Naive B cell (primary cell): ENCODE measurements around the gene ZP3. TPM values are rescaled to one million over a fixed set of nuclear protein-coding genes. Genes with fewer than 3 reads are reported as not detected.
"Not testable (repeated sequence)": the region's sequence is repeated elsewhere in the genome, so short reads cannot be mapped to it uniquely, and the experiment has no call there.

Experiments used
- ATAC-seq, 2 donors: fragments of 150-1000 bp; cut with Tn5 transposase; 2 replicates each; pipeline ENCODE4 v1.10.0; 2021; ENCODE audit warnings: low read depth in 2 of 2, mild to moderate bottlenecking in 2 of 2, moderate library complexity in 2 of 2
- DNase-seq: peaks from one replicate; pipeline ENCODE4 v3.0.0; 2022
- H3K27ac Mint-ChIP-seq, 6 donors: one replicate each; pipeline ENCODE4 v1.8.0; 2020 to 2022; ENCODE audit warnings: mild to moderate bottlenecking in 6 of 6, mixed read lengths in 6 of 6, moderate library complexity in 5 of 6, inconsistent platforms in 2 of 6
- H3K27me3 Mint-ChIP-seq, 3 donors: one replicate each; pipeline ENCODE4 v1.8.0; 2021 to 2022; ENCODE audit warnings: mixed read lengths in 3 of 3, mild to moderate bottlenecking in 1 of 3
- H3K36me3 Mint-ChIP-seq, 2 donors: one replicate each; pipeline ENCODE4 v1.8.0; 2020 to 2022; ENCODE audit warnings: mixed read lengths in 2 of 2, inconsistent platforms in 1 of 2, mild to moderate bottlenecking in 1 of 2
- H3K4me1 Mint-ChIP-seq, 3 donors: one replicate each; pipeline ENCODE4 v1.8.0; 2020 to 2022; ENCODE audit warnings: mixed read lengths in 3 of 3, inconsistent platforms in 1 of 3, mild to moderate bottlenecking in 1 of 3, moderate library complexity in 1 of 3
- H3K4me3 Mint-ChIP-seq, 8 donors: one replicate each; pipeline ENCODE4 v1.8.0; 2020 to 2022; ENCODE audit warnings: mild to moderate bottlenecking in 8 of 8, mixed read lengths in 8 of 8, moderate library complexity in 8 of 8, inconsistent platforms in 2 of 8
- H3K9me3 Mint-ChIP-seq, 7 donors: one replicate each; pipeline ENCODE4 v1.8.0; 2020 to 2022; ENCODE audit warnings: mixed read lengths in 7 of 7, mild to moderate bottlenecking in 5 of 7, inconsistent platforms in 2 of 7, moderate library complexity in 1 of 7
- polyA plus RNA-seq, 6 donors: library from polyadenylated mRNA; unstranded; fragments of 300-500 nt; fragmentation: Illumina TruSeq; gene quantifications; one replicate each; pipeline ENCODE4 v1.2.3, GENCODE V29; 2021; ENCODE audit warnings: low read depth in 6 of 6

The ZP3 gene
- polyA plus RNA-seq, 6 donors from 2014 or later = 0.29 to 4.6 (median 4.0) TPM

DNA sequence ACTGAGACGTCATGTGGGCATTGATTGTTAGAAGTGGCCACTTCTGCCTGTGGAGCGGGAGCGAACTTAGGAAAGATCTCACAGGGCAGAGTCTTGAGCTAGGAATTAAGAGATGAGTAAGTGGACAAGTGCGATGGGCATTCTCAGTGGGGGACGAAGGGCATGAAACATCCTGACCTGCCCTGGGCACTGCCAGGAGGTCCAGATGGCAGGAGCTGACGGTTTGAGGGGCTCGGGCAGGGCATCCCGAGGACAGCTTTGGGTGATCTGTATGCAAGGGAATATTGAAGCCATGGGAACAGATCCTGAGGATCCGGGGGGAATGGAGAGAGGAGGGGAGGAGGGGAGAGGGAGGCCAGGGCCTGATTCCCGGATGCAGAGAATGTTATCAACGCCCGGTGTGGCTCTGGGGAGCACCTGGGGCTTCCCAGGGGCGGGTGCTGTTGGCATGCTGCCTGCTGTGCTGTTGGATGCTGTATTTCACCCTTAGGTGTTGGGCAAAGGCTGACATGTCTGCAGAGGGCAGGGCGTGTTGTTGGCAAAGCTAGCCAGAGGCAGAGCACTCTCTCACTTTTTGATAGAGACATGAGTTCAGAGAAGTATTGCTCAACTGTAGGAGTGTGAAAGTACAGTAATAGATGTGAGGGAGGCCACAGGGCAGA, 43.1 kb downstream of the ZP3 start:
- not testable (repeated sequence) for H3K27me3 Mint-ChIP-seq, H3K36me3 Mint-ChIP-seq, H3K4me1 Mint-ChIP-seq, ATAC-seq, DNase-seq, H3K9me3 Mint-ChIP-seq, H3K4me3 Mint-ChIP-seq
- H3K27ac Mint-ChIP-seq = peak overlapping the region in 1 of 6 donors; percentile 72

DNA sequence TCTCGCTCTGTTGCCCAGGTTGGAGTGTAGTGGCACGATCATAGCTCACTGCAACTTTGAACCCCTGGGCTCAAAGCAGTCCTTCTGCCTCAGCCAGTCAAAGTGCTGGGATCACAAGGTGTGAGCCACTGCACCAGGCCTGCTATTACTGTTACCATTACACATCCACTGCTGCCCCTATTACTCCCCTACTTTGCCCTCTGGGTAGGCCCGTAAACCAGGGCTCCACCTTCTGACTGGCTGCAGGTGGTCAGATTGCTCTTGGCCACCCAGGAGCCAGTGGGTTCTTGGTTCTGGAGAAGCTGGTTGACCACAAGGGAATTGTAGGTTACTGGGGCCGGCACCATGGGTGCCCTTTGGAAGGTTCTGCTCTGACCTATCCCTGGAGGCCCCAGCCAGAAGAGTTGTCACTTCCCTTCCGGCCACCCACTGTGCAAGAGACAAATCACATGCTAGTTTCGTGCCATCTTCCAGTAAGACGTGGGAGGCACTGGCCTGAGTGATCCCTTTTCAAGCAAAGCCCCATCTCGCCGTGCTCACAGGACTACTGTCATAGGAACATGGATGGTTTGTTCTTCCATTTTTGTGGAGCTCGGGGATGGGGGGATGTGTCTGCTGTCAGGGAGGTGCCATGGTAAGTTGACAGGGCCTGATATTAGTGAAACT, 46.9 kb downstream of the ZP3 start:
- H3K36me3 Mint-ChIP-seq, H3K4me1 Mint-ChIP-seq, DNase-seq, H3K27ac Mint-ChIP-seq, H3K27me3 Mint-ChIP-seq, H3K4me3 Mint-ChIP-seq, ATAC-seq, H3K9me3 Mint-ChIP-seq: not testable (repeated sequence)

DNA sequence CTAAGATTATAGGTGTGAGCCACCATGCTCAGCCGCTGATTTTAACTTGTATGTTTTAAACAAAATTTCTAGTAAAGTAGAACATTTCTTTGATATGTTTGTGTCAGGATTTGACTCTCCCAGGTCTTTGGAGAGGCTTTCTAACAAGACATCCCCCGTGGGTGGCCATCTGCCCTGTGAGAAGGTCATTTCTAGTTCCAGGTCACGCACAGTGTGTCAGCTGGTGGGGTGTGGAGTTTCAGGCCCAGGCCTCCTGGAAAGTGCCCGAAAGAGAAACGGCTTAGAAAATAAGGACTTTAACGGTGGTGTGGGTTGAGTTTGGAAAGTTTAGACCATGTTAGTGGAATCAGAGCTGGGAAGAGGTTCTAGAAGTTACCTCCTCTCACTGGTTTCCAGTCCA, 48.3 kb downstream of the ZP3 start:
- H3K27ac Mint-ChIP-seq, H3K36me3 Mint-ChIP-seq, H3K27me3 Mint-ChIP-seq, H3K9me3 Mint-ChIP-seq, DNase-seq, H3K4me3 Mint-ChIP-seq, ATAC-seq, H3K4me1 Mint-ChIP-seq: not testable (repeated sequence)

DNA sequence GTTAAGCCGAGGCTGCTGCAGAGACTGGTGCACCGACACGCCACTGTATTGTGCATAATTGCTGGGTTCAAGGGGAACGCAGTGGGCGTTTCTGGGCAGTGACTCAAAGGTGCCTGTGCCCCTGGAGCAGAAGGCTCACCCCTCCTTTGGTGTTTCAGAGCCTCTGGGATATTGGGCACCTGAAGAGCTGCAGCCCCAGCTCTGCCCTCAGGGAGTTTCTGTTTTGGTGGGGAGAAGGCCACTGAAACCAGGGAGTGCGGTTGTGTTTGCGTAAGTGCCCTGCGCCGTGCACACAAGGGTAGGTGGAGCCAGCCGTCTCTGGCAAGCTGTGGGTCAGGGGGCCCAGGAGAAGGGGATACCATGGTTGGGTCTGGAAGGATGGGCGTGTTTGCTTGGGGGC, 51.5 kb downstream of the ZP3 start:
- H3K27ac Mint-ChIP-seq = not testable (repeated sequence)

DNA sequence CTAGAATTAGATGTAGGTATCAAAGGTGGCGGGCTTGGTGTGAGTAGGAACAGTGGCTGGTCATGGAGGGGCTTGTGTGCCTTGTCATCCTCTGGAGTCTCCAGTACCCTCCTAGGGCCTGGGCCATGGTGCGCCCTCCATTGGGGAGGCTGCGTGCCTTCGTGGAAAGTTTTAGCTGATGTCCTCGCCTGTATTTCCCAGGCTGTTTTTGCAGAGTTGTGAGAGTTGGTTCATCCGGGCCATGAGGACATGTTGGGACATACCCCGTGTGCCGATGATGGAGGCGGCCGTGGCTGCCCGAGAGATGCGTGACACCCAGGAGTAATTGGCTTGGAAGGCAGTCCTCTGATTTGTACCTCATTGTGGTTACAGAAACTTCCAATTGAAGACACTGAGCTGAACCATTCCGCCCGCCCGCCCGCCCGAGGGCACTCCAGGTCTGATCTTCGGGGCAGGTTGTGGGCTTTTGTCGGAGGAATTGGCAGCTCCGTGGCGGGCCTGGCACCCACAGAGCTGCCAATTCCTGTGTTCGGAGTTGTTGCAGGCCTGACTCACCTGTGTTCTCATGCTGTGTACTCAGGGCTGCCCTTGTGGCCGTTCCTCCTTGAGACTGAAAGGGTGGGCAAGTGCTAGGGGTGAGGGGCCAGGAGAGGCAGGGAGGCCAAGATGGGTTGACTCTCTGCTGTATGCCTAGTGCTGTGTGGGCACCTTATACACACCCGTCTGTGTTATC, 52.2 kb downstream of the ZP3 start:
- H3K27me3 Mint-ChIP-seq, H3K27ac Mint-ChIP-seq, H3K9me3 Mint-ChIP-seq, H3K36me3 Mint-ChIP-seq, H3K4me1 Mint-ChIP-seq, ATAC-seq, H3K4me3 Mint-ChIP-seq, DNase-seq: not testable (repeated sequence)

More for the DNA sequence above, 51.5 kb downstream of the ZP3 start:
- DNase-seq, H3K36me3 Mint-ChIP-seq, H3K9me3 Mint-ChIP-seq, H3K27me3 Mint-ChIP-seq, H3K4me3 Mint-ChIP-seq, H3K4me1 Mint-ChIP-seq, ATAC-seq: not testable (repeated sequence)

DNA sequence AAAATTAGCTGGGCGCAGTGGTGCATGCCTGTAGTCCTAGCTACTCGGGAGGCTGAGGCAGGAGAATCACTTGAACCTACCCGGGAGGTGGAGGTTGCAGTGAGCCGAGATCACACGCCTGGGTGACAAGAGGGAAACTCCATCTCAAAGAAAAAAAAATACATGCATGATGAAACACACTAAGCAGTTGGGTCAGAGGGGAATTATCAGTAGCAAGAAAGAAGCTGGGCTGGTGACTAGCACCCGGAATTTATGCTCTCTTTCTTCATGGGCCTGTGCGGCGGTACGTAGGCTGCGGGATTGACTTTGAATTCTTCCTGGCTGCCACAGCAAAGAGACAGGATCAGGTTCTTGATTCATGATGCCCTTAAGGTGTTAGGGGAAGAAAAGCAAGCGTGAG, 54.9 kb downstream of the ZP3 start:
- H3K9me3 Mint-ChIP-seq, H3K4me1 Mint-ChIP-seq, H3K27me3 Mint-ChIP-seq, DNase-seq, H3K36me3 Mint-ChIP-seq, H3K4me3 Mint-ChIP-seq, ATAC-seq, H3K27ac Mint-ChIP-seq: not testable (repeated sequence)

DNA sequence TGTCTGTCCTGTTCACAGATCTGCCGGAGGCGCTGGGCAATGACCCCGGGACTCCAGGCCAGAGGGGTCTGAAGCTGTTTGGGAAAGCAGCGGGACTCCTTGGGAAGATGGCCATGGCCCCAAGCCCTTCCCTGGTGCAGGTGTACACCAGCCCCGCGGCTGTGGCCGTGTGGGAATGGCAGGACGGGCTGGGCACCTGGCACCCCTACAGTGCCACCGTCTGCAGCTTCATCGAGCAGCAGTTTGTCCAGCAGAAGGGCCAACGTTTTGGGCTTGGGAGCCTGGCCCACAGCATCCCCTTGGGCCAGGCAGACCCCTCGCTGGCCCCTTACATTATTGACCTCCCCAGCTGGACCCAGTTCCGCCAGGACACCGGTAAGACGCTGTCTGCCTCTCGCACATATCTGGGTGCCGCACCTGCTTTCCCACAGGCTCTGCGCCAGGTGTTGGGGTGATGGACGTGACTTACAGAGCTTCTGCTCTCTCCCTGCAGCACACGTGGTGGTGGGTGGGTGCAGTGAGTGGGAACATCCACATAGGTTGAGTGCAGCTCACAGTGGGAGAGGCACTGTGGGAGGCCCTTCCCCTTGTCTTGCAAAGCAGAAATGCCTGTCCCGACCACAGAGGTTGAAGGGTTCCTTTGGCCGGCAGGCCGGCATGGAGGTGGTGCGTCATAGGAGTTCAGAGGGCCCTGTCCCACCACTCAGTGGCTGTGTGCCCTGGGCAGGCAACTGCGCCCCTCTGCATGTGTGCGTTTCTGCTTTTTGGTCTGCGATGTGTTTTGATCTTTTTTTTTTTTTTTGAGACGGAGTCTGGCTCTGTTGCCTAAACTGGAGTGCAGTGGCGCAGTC, 55.9 kb downstream of the ZP3 start:
- not testable (repeated sequence) for DNase-seq, ATAC-seq, H3K27ac Mint-ChIP-seq, H3K27me3 Mint-ChIP-seq, H3K4me3 Mint-ChIP-seq, H3K9me3 Mint-ChIP-seq, H3K36me3 Mint-ChIP-seq, H3K4me1 Mint-ChIP-seq

DNA sequence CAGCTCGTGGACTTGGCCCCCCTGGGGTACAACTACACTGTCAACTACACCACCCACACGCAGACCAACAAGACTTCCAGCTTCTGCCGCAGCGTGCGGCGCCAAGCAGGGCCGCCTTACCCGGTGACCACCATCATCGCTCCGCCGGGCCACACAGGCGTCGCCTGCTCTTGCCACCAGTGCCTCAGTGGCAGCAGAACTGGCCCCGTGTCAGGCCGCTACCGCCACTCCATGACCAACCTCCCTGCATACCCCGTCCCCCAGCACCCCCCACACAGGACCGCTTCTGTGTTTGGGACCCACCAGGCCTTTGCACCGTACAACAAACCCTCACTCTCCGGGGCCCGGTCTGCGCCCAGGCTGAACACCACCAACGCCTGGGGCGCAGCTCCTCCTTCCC, 57.9 kb downstream of the ZP3 start:
- H3K36me3 Mint-ChIP-seq, H3K27me3 Mint-ChIP-seq, DNase-seq, H3K4me1 Mint-ChIP-seq, H3K9me3 Mint-ChIP-seq, H3K4me3 Mint-ChIP-seq, H3K27ac Mint-ChIP-seq, ATAC-seq: not testable (repeated sequence)

DNA sequence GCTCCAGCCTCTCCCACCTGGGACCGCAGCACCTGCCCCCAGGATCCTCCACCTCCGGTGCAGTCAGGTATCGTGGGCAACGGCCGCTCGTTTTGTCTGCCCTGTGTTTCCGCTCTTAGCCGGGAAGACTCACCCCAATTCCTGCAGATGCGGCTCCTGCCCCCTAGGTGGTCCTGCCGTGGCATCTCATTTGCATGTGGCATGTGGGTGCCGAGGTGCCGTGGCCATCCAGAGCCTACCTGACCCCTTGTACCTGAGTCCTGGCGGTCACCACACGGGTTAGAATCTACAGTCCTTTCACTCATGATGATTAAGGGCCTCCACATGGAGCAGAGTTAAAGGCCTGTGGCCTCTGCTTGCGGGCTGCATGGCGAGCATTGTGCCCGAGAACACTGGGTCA, 58.3 kb downstream of the ZP3 start:
- not testable (repeated sequence) for H3K27me3 Mint-ChIP-seq, H3K4me3 Mint-ChIP-seq, H3K9me3 Mint-ChIP-seq, H3K27ac Mint-ChIP-seq, H3K36me3 Mint-ChIP-seq, DNase-seq, H3K4me1 Mint-ChIP-seq, ATAC-seq

DNA sequence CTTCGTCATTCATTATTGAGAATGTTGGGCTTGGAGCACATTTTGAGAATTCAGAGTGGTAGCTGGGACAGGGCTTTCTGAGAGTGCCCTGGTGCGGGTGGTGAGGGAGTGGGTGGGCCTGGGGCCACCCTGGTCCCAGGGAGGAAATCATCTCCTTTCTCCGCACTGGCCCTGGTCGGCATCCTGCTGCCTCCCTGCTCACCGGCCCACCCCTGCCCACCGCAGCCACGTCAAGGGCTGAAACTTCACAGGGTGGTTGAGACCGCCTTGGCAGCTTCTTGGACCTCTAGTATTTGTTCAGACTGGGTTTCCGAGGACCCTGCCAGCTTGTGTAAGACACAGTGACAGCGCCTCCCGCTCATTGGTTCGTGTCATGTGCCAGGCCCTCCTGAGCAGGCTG, 59.7 kb downstream of the ZP3 start:
- ATAC-seq, H3K9me3 Mint-ChIP-seq, H3K27me3 Mint-ChIP-seq, H3K36me3 Mint-ChIP-seq, DNase-seq, H3K4me1 Mint-ChIP-seq, H3K4me3 Mint-ChIP-seq, H3K27ac Mint-ChIP-seq: not testable (repeated sequence)

DNA sequence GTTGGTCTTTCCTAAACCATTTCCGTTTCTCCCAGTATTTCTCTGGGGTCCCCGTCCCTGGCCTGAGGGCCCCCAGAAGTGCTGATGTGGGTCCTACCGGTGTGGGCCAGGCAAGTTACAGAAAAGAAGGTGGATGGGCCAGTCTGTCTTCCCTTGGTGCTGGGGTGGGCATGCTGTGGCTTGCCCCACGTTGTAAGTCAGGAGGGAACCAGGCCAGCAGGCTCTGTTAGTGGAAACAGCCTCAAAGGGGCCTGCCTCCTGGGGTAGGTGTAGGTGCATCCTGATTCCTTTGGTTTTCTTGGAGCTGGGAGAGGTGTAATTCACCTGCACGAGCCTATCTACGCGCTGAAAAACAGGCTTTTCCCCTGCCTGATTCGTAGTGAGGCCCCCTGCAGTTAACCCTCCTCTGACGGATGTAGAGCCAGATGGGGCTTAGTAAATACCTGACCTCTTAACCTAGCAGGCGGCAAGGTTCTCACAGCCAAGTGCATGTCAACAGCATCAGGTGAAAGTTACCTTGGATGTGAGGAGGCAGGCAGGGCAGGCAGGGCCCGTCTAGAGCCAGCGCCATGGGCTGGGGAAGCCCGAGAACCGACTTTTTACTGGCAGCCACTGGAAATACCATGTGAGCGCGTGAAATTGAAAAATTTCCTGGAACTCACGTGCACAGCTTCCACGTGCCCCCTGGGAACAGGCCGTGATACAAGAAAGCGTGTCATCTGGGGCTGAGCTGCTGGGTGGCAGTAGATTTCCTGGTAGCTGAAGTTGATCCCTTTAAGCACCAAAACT, 61.3 kb downstream of the ZP3 start:
- not testable (repeated sequence) for H3K27ac Mint-ChIP-seq, H3K27me3 Mint-ChIP-seq, ATAC-seq, H3K4me1 Mint-ChIP-seq, DNase-seq, H3K4me3 Mint-ChIP-seq, H3K36me3 Mint-ChIP-seq, H3K9me3 Mint-ChIP-seq

DNA sequence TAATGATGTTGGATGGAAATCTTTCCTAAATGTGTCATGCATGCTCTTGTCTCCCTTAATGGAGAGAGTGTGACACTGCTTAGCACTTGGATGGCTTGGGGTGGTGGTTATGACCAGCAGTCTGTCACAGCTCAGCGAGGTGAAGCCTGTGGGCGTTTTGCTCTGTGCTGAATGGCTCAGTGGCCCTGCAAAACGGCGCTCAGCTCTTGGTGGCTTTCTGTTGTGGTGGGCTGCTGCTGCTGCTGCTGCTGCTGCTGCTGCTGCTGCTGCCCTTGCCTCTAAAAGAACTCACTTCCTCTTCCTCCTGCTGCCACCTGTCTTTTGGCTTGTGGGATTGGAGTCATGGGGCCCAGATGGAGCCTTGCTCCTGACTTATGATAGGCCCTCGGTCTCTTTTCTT, 61.9 kb downstream of the ZP3 start:
- peak; percentile 96 to 97 for ATAC-seq
- H3K27me3 Mint-ChIP-seq, H3K9me3 Mint-ChIP-seq, H3K36me3 Mint-ChIP-seq, H3K4me1 Mint-ChIP-seq: not testable (repeated sequence)
- Mint-ChIP-seq H3K27ac (peak overlapping the region in 5 of 6 donors; percentile 36 to 92 (median 85)), H3K4me3 (peak overlapping the region in 4 of 8 donors; percentile 15 to 83 (median 52))
- DNase-seq = peak; percentile 43

DNA sequence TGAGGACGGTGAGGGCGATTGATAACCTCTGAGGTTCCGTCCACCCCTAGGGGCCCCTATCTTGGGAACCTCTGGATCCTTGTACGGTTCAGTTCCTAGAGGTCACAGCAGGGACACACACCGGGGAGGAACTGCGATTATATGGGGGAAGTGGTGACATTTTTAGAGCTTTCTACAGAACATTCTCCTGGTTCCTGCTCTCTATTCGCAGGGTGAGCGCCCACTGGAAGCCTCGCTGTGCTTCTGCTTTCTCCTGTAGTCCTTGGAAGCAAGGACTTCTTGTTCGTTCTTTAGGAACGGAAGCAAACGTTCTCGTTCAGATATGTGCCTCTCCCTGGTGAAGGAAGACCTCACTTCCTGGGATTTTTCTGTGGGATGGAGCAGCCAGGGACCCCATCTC, 63.2 kb downstream of the ZP3 start:
- not testable (repeated sequence) for H3K36me3 Mint-ChIP-seq, H3K4me3 Mint-ChIP-seq, H3K27me3 Mint-ChIP-seq, DNase-seq, H3K4me1 Mint-ChIP-seq, ATAC-seq, H3K9me3 Mint-ChIP-seq
- H3K27ac Mint-ChIP-seq = peak overlapping the region in 1 of 6 donors; percentile 51
